ENCODE data around the gene LAMA2. TPM values are rescaled to one million over a fixed set of nuclear protein-coding genes. Genes with fewer than 3 reads are reported as not detected.
A peak's percentile ranks its signal among the peaks of the same experiment; 100 is the strongest.

LAMA2 gene
- total and polyA plus RNA-seq, 2 of the 13 experiments (the other 11 are each of a cell fraction or from before 2014, with no cell fraction given): 0.11 to 0.28 TPM

DNA sequence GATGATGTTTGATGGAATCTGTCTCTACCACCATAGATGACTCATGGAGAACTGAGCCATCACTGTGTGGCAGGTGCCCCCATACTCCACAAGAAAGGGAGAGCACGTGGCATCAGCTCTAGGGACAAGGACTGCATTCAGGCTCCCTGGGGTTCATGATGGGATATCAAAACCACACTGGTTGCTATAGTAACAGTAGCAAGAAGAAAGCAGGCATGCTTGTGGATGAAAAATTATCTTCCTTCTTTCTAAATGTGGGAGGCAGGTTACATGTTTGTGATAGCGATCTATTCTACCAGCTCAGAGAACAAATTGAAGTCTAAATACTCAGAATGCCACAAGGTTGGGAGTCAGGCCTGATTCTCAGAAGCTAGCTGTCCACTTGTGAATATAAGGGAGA is 602.8 kb downstream of the LAMA2 start:
- peaks cover 8% of the 10 kb centered on the region for H3K4me1 ChIP-seq (ENCODE audit: insufficient read depth, low read length)
- WGBS (ENCODE audit: low lambda C conversion rate): 0% methylated on average over 2 of the region's 2 CpGs
- DNase-seq (ENCODE audit: low spot score) (no peak), FAIRE-seq (no peak), ATAC-seq (no peak)
- H2AFZ ChIP-seq (ENCODE audit: low read length): no peak overlapping the region
- H3K4me3 ChIP-seq (replicated peaks in 1 of 3; ENCODE audit: insufficient read depth in 1 of 3, low read depth in 2 of 3, low read length in 3 of 3): no peak overlapping the region
- H3K9me3 ChIP-seq (ENCODE audit: low read length): no peaks in the 10 kb centered on the region
- no peaks in the 10 kb centered on the region for H3K36me3 ChIP-seq (replicated peaks in 1 of 2; ENCODE audit: control insufficient read depth in 1 of 2, insufficient read depth in 2 of 2, low read length in 2 of 2)
- no peaks in the 10 kb centered on the region for H3K79me2 ChIP-seq (ENCODE audit: insufficient read depth, low read length)
- no peak overlapping the region for H3K27ac ChIP-seq (ENCODE audit: extremely low read length, insufficient read depth, low read length)
- BruUV-seq (replicated peaks): no TSS peak
- intact Hi-C loops (cut with micrococcal nuclease; ENCODE audit: unreplicated experiment): no loop called here
- ChIA-PET POLR2A (no interaction called here), CTCF (ENCODE audit: low intra/inter-chr PET ratio, low total read pairs) (no interaction called here)
- in situ Hi-C loops (cut with HindIII; ENCODE audit: extremely low pct_ligation_motif_present, low pct_unique_long_range_greater_than_20kb): loop anchor here (25.0 kb wide), 1 partner anchor 452 kb away; no protein-coding TSS in a partner anchor
- H3K27me3 ChIP-seq (ENCODE audit: control insufficient read depth in 1 of 2, insufficient read depth in 2 of 2, low read length in 2 of 2): no peaks in the 10 kb centered on the region
- no peaks in the 10 kb centered on the region for H4K20me1 ChIP-seq (ENCODE audit: insufficient read depth, low read length)
- H3K9ac ChIP-seq (ENCODE audit: insufficient read depth, low read depth, low read length): no peak overlapping the region
- H3K4me2 ChIP-seq (ENCODE audit: low read depth, low read length): no peak overlapping the region
- TF ChIP-seq RFX5 (IDR thresholded peaks at IDR 0.05; ENCODE audit: low read depth, low read length) (no peak), PLRG1 (conservative IDR thresholded peaks at IDR 0.05) (no peak), ZNF841 (CRISPR knock-in tag; IDR thresholded peaks at IDR 0.05; ENCODE audit: borderline replicate concordance) (no peak), ZSCAN21 (CRISPR knock-in tag; IDR thresholded peaks at IDR 0.05; ENCODE audit: borderline replicate concordance) (no peak), CENPX (CRISPR knock-in tag; IDR thresholded peaks at IDR 0.05) (no peak), RFX1 (IDR thresholded peaks at IDR 0.05) (peak; percentile 25; the same call in 1 of the 2 replicates)
- TF ChIP-seq, protein P1, sequence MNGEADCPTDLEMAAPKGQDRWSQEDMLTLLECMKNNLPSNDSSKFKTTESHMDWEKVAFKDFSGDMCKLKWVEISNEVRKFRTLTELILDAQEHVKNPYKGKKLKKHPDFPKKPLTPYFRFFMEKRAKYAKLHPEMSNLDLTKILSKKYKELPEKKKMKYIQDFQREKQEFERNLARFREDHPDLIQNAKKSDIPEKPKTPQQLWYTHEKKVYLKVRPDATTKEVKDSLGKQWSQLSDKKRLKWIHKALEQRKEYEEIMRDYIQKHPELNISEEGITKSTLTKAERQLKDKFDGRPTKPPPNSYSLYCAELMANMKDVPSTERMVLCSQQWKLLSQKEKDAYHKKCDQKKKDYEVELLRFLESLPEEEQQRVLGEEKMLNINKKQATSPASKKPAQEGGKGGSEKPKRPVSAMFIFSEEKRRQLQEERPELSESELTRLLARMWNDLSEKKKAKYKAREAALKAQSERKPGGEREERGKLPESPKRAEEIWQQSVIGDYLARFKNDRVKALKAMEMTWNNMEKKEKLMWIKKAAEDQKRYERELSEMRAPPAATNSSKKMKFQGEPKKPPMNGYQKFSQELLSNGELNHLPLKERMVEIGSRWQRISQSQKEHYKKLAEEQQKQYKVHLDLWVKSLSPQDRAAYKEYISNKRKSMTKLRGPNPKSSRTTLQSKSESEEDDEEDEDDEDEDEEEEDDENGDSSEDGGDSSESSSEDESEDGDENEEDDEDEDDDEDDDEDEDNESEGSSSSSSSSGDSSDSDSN (CRISPR knock-in tag; IDR thresholded peaks at IDR 0.05): no peak

DNA sequence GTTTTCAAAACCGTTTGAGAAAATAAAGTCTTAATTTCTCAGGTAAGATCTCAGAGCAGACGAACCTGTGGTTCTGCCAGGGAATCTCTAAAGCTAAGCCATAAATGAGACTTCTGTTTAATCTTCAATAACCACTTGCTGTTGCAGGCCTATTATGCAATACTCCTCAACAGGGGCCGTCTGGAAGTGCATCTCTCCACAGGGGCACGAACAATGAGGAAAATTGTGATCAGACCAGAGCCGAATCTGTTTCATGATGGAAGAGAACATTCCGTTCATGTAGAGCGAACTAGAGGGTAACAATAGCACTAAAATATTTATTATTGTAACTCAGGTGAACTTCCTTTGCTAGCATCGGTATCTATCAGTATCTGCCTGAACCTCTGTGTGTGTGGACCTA is 603.4 kb downstream of the LAMA2 start:
- WGBS (ENCODE audit: low lambda C conversion rate): 20% methylated on average over 8 of the region's 8 CpGs
- Histone ChIP-seq H3K27ac (ENCODE audit: extremely low read length, insufficient read depth, low read length) (no peak overlapping the region), H4K20me1 (ENCODE audit: insufficient read depth, low read length) (no peaks in the 10 kb centered on the region), H2AFZ (ENCODE audit: low read length) (no peak overlapping the region), H3K4me2 (ENCODE audit: low read depth, low read length) (no peak overlapping the region), H3K9me3 (ENCODE audit: low read length) (no peaks in the 10 kb centered on the region), H3K27me3 (ENCODE audit: control insufficient read depth in 1 of 2, insufficient read depth in 2 of 2, low read length in 2 of 2) (no peaks in the 10 kb centered on the region), H3K9ac (ENCODE audit: insufficient read depth, low read depth, low read length) (no peak overlapping the region), H3K79me2 (ENCODE audit: insufficient read depth, low read length) (no peaks in the 10 kb centered on the region), H3K36me3 (replicated peaks in 1 of 2; ENCODE audit: control insufficient read depth in 1 of 2, insufficient read depth in 2 of 2, low read length in 2 of 2) (no peaks in the 10 kb centered on the region), H3K4me3 (replicated peaks in 1 of 3; ENCODE audit: insufficient read depth in 1 of 3, low read depth in 2 of 3, low read length in 3 of 3) (no peak overlapping the region), H3K4me1 (ENCODE audit: insufficient read depth, low read length) (peaks cover 14% of the 10 kb centered on the region)
- intact Hi-C loops (cut with micrococcal nuclease; ENCODE audit: unreplicated experiment): no loop called here
- DNase-seq (ENCODE audit: low spot score) (no peak), FAIRE-seq (no peak), ATAC-seq (no peak)
- POLR2A ChIA-PET: no interaction called here
- in situ Hi-C loops (cut with HindIII; ENCODE audit: extremely low pct_ligation_motif_present, low pct_unique_long_range_greater_than_20kb): loop anchor here (25.0 kb wide), 1 partner anchor 451 kb away; no protein-coding TSS in a partner anchor
- CTCF ChIA-PET (ENCODE audit: low intra/inter-chr PET ratio, low total read pairs): no interaction called here
- no TSS peak for BruUV-seq (replicated peaks)
- TF ChIP-seq NR1H2 (CRISPR knock-in tag; IDR thresholded peaks at IDR 0.05; ENCODE audit: borderline replicate concordance, low read depth) (no peak), ZNF672 (CRISPR knock-in tag; IDR thresholded peaks at IDR 0.05) (no peak)
- TF ChIP-seq, protein P2, sequence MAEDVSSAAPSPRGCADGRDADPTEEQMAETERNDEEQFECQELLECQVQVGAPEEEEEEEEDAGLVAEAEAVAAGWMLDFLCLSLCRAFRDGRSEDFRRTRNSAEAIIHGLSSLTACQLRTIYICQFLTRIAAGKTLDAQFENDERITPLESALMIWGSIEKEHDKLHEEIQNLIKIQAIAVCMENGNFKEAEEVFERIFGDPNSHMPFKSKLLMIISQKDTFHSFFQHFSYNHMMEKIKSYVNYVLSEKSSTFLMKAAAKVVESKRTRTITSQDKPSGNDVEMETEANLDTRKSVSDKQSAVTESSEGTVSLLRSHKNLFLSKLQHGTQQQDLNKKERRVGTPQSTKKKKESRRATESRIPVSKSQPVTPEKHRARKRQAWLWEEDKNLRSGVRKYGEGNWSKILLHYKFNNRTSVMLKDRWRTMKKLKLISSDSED (CRISPR knock-in tag; IDR thresholded peaks at IDR 0.05): no peak

Data from HepG2 (cell line).